Astrocyte (in vitro differentiated cells and primary cell): ENCODE data around the gene CA5B.

Source experiments
- EZH2 ChIP-seq: IDR thresholded peaks from 2 replicates; pipeline ENCODE4 v1.6.1; 2012; ENCODE audit warnings: mild to moderate bottlenecking, low read length, inconsistent platforms; ENCODE audit not compliant: insufficient read depth
- TF ChIP-seq, protein P1 (sequence below): IDR thresholded peaks from 2 replicates; pipeline ENCODE4 v1.5.1; 2011; ENCODE audit warnings: low read depth, mild to moderate bottlenecking, inconsistent platforms, low read length, moderate library complexity; ENCODE audit not compliant: insufficient read depth

DNA sequence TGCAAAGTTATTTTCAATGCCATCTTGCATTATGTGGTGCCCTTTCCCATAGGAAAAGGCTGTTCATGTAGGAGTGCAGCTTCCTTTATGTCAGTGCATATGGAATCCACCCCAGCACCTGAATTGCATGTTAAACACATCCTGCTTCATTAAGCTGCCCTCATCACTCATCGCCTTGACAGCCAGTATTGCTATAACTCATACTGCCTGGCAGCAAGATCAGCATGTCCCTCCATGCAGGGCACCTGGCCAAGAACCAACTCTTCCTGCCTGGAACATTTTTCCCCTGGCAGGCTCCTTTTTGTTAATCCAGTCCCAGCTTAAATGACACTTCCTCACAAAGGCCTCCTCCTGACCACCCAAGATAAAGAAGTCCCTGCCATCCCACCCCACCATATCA, 23.5 kb upstream of the CA5B start:
- TF ChIP-seq, protein P1, sequence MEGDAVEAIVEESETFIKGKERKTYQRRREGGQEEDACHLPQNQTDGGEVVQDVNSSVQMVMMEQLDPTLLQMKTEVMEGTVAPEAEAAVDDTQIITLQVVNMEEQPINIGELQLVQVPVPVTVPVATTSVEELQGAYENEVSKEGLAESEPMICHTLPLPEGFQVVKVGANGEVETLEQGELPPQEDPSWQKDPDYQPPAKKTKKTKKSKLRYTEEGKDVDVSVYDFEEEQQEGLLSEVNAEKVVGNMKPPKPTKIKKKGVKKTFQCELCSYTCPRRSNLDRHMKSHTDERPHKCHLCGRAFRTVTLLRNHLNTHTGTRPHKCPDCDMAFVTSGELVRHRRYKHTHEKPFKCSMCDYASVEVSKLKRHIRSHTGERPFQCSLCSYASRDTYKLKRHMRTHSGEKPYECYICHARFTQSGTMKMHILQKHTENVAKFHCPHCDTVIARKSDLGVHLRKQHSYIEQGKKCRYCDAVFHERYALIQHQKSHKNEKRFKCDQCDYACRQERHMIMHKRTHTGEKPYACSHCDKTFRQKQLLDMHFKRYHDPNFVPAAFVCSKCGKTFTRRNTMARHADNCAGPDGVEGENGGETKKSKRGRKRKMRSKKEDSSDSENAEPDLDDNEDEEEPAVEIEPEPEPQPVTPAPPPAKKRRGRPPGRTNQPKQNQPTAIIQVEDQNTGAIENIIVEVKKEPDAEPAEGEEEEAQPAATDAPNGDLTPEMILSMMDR, result no peak
- no peak for TF ChIP-seq EZH2
